HFFc6 (cell line): Measurements from ENCODE around the gene TBX5. TPM values are rescaled to one million over a fixed set of nuclear protein-coding genes. Genes with fewer than 3 reads are reported as not detected.

ENCODE experiments used
- DNase-seq: peaks from one replicate; pipeline ENCODE4 v3.0.0-alpha.2; 2018
- H3K27ac Mint-ChIP-seq: 2 replicates; pipeline ENCODE4 v1.8.0; 2020; ENCODE audit warnings: mild to moderate bottlenecking, mixed read lengths
- H3K27me3 Mint-ChIP-seq: 2 replicates; pipeline ENCODE4 v1.8.0; 2021; ENCODE audit warnings: mild to moderate bottlenecking, moderate library complexity, mixed read lengths; ENCODE audit not compliant: insufficient read depth
- H3K36me3 Mint-ChIP-seq: 2 replicates; pipeline ENCODE4 v1.8.0; 2021; ENCODE audit warnings: low read depth, mixed read lengths
- H3K4me1 Mint-ChIP-seq: 2 replicates; pipeline ENCODE4 v1.8.0; 2020; ENCODE audit warnings: low read depth, mixed read lengths
- H3K4me3 Mint-ChIP-seq: 2 replicates; pipeline ENCODE4 v1.8.0; 2020; ENCODE audit warnings: mild to moderate bottlenecking, moderate library complexity, mixed read lengths
- H3K9me3 Mint-ChIP-seq: 2 replicates; pipeline ENCODE4 v1.8.0; 2020; ENCODE audit warnings: mild to moderate bottlenecking, mixed read lengths
- total RNA-seq, 6 experiments: library from RNA; stranded (reverse); fragmentation: NEBNext Ultra II Directional; extraction: Animal tissue kit (Norgen Biotek cat#: 25700); gene quantifications; 2 replicates in 1 of 6; 3 replicates in 5 of 6; pipeline ENCODE4 v1.2.3, GENCODE V29; 2021
- TF ChIP-seq, protein P1 (sequence below): fragments of 200-600 bp; sonication (generic); IDR thresholded peaks from 2 replicates; pipeline ENCODE4 v1.5.0; 2021; ENCODE audit warnings: antibody characterized with exemption, mild to moderate bottlenecking

Gene TBX5
- total RNA-seq, 6 experiments from 2014 or later = 20.7 to 27.8 (median 24.3) TPM

DNA sequence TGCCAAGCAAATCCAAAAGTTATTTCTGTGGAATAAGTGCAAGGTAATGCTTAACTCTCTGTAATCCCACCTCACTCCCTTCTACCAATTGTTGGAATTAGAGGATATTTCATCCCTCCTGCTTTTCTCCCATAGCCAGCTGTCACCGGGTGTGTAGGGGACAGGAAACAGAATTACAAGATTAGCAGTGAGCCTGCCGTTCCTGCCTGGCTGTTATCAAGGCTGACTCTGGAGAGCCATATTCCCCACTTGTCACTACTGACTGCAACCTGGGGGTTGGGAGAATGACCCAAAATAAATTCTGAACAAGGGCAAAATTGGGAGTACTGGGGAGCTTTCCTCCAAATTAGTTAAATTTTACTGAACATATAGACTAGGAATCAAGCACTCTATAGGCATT lies 24.8 kb downstream of the TBX5 start:
- no peak for DNase-seq
- Mint-ChIP-seq H3K4me1 (peaks cover 11% of the 10 kb centered on the region), H3K27ac (peak overlapping the region; percentile 30; the same call in 1 of the 2 replicates), H3K36me3 (peaks cover 64% of the 10 kb centered on the region), H3K9me3 (no peaks in the 10 kb centered on the region), H3K4me3 (no peak overlapping the region), H3K27me3 (no peaks in the 10 kb centered on the region; the same call in 1 of the 2 replicates)
- TF ChIP-seq, protein P1, sequence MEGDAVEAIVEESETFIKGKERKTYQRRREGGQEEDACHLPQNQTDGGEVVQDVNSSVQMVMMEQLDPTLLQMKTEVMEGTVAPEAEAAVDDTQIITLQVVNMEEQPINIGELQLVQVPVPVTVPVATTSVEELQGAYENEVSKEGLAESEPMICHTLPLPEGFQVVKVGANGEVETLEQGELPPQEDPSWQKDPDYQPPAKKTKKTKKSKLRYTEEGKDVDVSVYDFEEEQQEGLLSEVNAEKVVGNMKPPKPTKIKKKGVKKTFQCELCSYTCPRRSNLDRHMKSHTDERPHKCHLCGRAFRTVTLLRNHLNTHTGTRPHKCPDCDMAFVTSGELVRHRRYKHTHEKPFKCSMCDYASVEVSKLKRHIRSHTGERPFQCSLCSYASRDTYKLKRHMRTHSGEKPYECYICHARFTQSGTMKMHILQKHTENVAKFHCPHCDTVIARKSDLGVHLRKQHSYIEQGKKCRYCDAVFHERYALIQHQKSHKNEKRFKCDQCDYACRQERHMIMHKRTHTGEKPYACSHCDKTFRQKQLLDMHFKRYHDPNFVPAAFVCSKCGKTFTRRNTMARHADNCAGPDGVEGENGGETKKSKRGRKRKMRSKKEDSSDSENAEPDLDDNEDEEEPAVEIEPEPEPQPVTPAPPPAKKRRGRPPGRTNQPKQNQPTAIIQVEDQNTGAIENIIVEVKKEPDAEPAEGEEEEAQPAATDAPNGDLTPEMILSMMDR = no peak

DNA sequence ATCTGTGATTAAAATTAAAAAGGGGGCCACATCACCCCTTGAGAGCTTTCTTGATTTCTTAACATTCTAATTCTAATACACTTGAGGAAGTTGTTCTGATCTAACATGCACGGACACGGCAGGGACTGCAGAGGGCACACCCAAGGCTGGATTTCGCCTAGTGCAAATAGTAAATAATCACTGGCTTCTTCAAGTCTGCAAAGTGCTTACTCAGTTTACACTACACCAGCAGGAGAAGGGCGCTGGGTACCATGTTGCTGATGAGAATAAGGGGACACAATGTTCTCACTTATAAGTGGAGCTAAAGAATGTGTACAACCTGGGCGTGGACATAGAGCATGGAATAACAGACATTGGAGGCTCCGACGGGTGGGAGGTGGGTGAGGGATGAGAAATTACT lies 34.2 kb downstream of the TBX5 start:
- no peak overlapping the region for H3K4me3 Mint-ChIP-seq
- H3K9me3 Mint-ChIP-seq = peaks cover 5% of the 10 kb centered on the region; the same call in 1 of the 2 replicates
- TF ChIP-seq, protein P1 = peak; percentile 36; the same call in 1 of the 2 replicates
- H3K27me3 Mint-ChIP-seq = peaks cover 5% of the 10 kb centered on the region; the same call in 1 of the 2 replicates
- H3K4me1 Mint-ChIP-seq = peaks cover 24% of the 10 kb centered on the region
- H3K36me3 Mint-ChIP-seq = peaks cover 58% of the 10 kb centered on the region
- H3K27ac Mint-ChIP-seq = peak overlapping the region; percentile 40; the same call in 1 of the 2 replicates
- no peak for DNase-seq

GRCh38 chr12:114371250-114371649 lies 34.7 kb downstream of the TBX5 start:
- Mint-ChIP-seq H3K9me3 (peaks cover 5% of the 10 kb centered on the region; the same call in 1 of the 2 replicates), H3K4me1 (peaks cover 24% of the 10 kb centered on the region), H3K27me3 (peaks cover 5% of the 10 kb centered on the region; the same call in 1 of the 2 replicates), H3K27ac (no peak overlapping the region), H3K36me3 (peaks cover 60% of the 10 kb centered on the region), H3K4me3 (no peak overlapping the region)
- no peak for DNase-seq
- TF ChIP-seq, protein P1 = no peak

- TF ChIP-seq, protein P1 = no peak
- H3K4me1 Mint-ChIP-seq = peaks cover 8% of the 10 kb centered on the region
- H3K27ac Mint-ChIP-seq = no peak overlapping the region
- peaks cover 5% of the 10 kb centered on the region; the same call in 1 of the 2 replicates for H3K9me3 Mint-ChIP-seq
- peaks cover 60% of the 10 kb centered on the region for H3K36me3 Mint-ChIP-seq
- DNase-seq = no peak
- H3K4me3 Mint-ChIP-seq = no peak overlapping the region
- peaks cover 9% of the 10 kb centered on the region for H3K27me3 Mint-ChIP-seq
These were observed 37.1 kb downstream of the TBX5 start for GRCh38 chr12:114368685-114369452.

GRCh38 chr12:114361992-114362391 lies 44.0 kb downstream of the TBX5 start:
- peaks cover 82% of the 10 kb centered on the region for H3K36me3 Mint-ChIP-seq
- no peak overlapping the region for H3K27ac Mint-ChIP-seq
- H3K4me3 Mint-ChIP-seq = no peak overlapping the region
- no peak for DNase-seq
- H3K9me3 Mint-ChIP-seq = peaks cover 3% of the 10 kb centered on the region; the same call in 1 of the 2 replicates
- TF ChIP-seq, protein P1 = no peak
- peaks cover 6% of the 10 kb centered on the region for H3K27me3 Mint-ChIP-seq
- H3K4me1 Mint-ChIP-seq = peaks cover 12% of the 10 kb centered on the region; the same call in 1 of the 2 replicates
